B cell (primary cell): Measurements from ENCODE around the gene NFIC. TPM values are rescaled to one million over a fixed set of nuclear protein-coding genes. Genes with fewer than 3 reads are reported as not detected.

ENCODE experiments used
- ATAC-seq: fragments of 200-7000 bp; cut with Tn5 transposase; one replicate; pipeline ENCODE4 v1.10.0; 2021; ENCODE audit warnings: low read depth, mild to moderate bottlenecking, moderate number of reproducible peaks, moderate library complexity
- CTCF ChIA-PET: fragments of 350-600 bp; sonication (Branson Sonifier 250); formaldehyde crosslinking; loops from one replicate; lab custom pipeline; 2021; ENCODE audit warnings: antibody characterized with exemption, inconsistent platforms; lab: Charles Lee
- POLR2A ChIA-PET: fragments of 350-600 bp; sonication (Branson Sonifier 250); formaldehyde crosslinking; loops from one replicate; lab custom pipeline; 2021; ENCODE audit warnings: antibody characterized with exemption; lab: Charles Lee
- DNase-seq: peaks from one replicate; pipeline ENCODE4 v3.0.0; 2013
- H2AFZ ChIP-seq: 2 replicates; pipeline ENCODE4 v1.6.1; 2012; ENCODE audit warnings: mild to moderate bottlenecking, low read depth, low read length; ENCODE audit not compliant: insufficient read depth, poor library complexity, severe bottlenecking
- H3K27ac ChIP-seq, 2 donors: 1 replicate in 1 of 2; 2 replicates in 1 of 2; pipeline ENCODE4 v1.5.1; 2012 to 2013; ENCODE audit warnings: low read length in 2 of 2, mild to moderate bottlenecking in 2 of 2, moderate library complexity in 1 of 2
- H3K27me3 ChIP-seq, 4 experiments: fragments of 200-600 bp in 1 of 4; sonication (generic) in 1 of 4; replicated peaks in 1 of 4; 1 replicate in 2 of 4; 2 replicates in 2 of 4; pipeline versions ENCODE4 v1.6.1 to v1.7.0; 2013 to 2016; ENCODE audit warnings: low read length in 3 of 4, mild to moderate bottlenecking in 2 of 4, mixed read lengths in 1 of 4, moderate library complexity in 1 of 4; ENCODE audit not compliant: insufficient read depth in 4 of 4, control insufficient read depth in 3 of 4; ENCODE audit errors: control extremely low read depth in 1 of 4
- H3K36me3 ChIP-seq, 2 experiments: replicated peaks in 1 of 2; 1 replicate in 1 of 2; 2 replicates in 1 of 2; pipeline versions ENCODE4 v1.6.1 to v1.7.1; 2013; ENCODE audit warnings: low read length in 1 of 2; ENCODE audit not compliant: insufficient read depth in 2 of 2, control insufficient read depth in 1 of 2; ENCODE audit errors: control extremely low read depth in 1 of 2, extremely low read depth in 1 of 2
- H3K4me1 ChIP-seq, 2 donors: fragments of 200-600 bp in 1 of 2; sonication (generic) in 1 of 2; 1 replicate in 1 of 2; 2 replicates in 1 of 2; pipeline versions ENCODE4 v1.5.1 to v1.6.1; 2013 to 2017; ENCODE audit warnings: low read length in 2 of 2; ENCODE audit not compliant: control insufficient read depth in 2 of 2, insufficient read depth in 2 of 2
- H3K4me2 ChIP-seq: replicated peaks from 2 replicates; pipeline ENCODE3; 2012; ENCODE audit warnings: mild to moderate bottlenecking, low read depth, low read length; ENCODE audit not compliant: poor library complexity, severe bottlenecking
- H3K4me3 ChIP-seq, 5 experiments: fragments of 200-600 bp in 1 of 5; sonication (generic) in 1 of 5; 1 replicate in 3 of 5; 2 replicates in 2 of 5; pipeline versions ENCODE4 v1.5.1 to v1.7.0; 2011 to 2016; ENCODE audit warnings: low read length in 4 of 5, mild to moderate bottlenecking in 4 of 5, low read depth in 2 of 5, control low read depth in 1 of 5, moderate library complexity in 1 of 5; ENCODE audit not compliant: insufficient read depth in 1 of 5; ENCODE audit errors: control extremely low read depth in 1 of 5, extremely low read depth in 1 of 5
- H3K79me2 ChIP-seq: fragments of 200-600 bp; sonication (generic); one replicate; pipeline ENCODE4 v1.6.0; 2016; ENCODE audit warnings: low read length; ENCODE audit not compliant: control insufficient read depth, insufficient read depth
- H3K9ac ChIP-seq: fragments of 200-600 bp; sonication (generic); 2 replicates; pipeline ENCODE4 v1.6.1; 2017; ENCODE audit warnings: mild to moderate bottlenecking, low read length, moderate library complexity
- H3K9me3 ChIP-seq, 3 donors: one replicate each; pipeline versions ENCODE4 v1.6.1 to v1.7.1; 2013; ENCODE audit warnings: low read length in 2 of 3; ENCODE audit not compliant: control insufficient read depth in 2 of 3, insufficient read depth in 1 of 3; ENCODE audit errors: control extremely low read depth in 1 of 3
- H4K20me1 ChIP-seq: 2 replicates; pipeline ENCODE4 v1.6.0; 2012; ENCODE audit warnings: mild to moderate bottlenecking, low read length; ENCODE audit not compliant: insufficient read depth, control insufficient read depth, poor library complexity, severe bottlenecking
- H3K27ac Mint-ChIP-seq: one replicate; pipeline ENCODE4 v1.8.0; 2021; ENCODE audit warnings: mixed read lengths
- H3K27me3 Mint-ChIP-seq: one replicate; pipeline ENCODE4 v1.8.0; 2021; ENCODE audit warnings: mixed read lengths
- H3K4me1 Mint-ChIP-seq: one replicate; pipeline ENCODE4 v1.8.0; 2021; ENCODE audit warnings: mixed read lengths
- H3K4me3 Mint-ChIP-seq: one replicate; pipeline ENCODE4 v1.8.0; 2021; ENCODE audit warnings: mixed read lengths
- H3K9me3 Mint-ChIP-seq: one replicate; pipeline ENCODE4 v1.8.0; 2022; ENCODE audit warnings: mixed read lengths; ENCODE audit not compliant: insufficient read depth
- EZH2 ChIP-seq: IDR thresholded peaks from 2 replicates; pipeline ENCODE4 v1.6.1; 2012; ENCODE audit warnings: borderline replicate concordance, low read depth, mild to moderate bottlenecking, moderate library complexity, low read length; ENCODE audit not compliant: insufficient read depth, poor library complexity, severe bottlenecking
- WGBS: methylation state at CpG from one replicate; pipeline ENCODE4 v1.1.5; 2013; ENCODE audit warnings: missing lambda C conversion rate; ENCODE audit not compliant: insufficient coverage; 5-methylcytosine and 5-hydroxymethylcytosine counted together
- intact Hi-C: fragments of 100-400 bp; cut with micrococcal nuclease; formaldehyde crosslinking; loops from one replicate; pipeline ENCODE4 v1.10.0; 2022
- polyA plus RNA-seq: library from polyadenylated mRNA; depleted of rRNA; stranded (reverse); fragments of >200 nt; gene quantifications from 2 replicates; pipeline ENCODE4 v1.2.3, GENCODE V29; 2012
- total RNA-seq, 2 donors: library from RNA; stranded (reverse); fragments of 120-200 nt in 1 of 2; gene quantifications; 1 replicate in 1 of 2; 2 replicates in 1 of 2; pipeline versions ENCODE4 v1.2.3 to v1.2.4, GENCODE V29; 2013 to 2022
- TF ChIP-seq, protein P1 (sequence below): fragments of 200-600 bp; IDR thresholded peaks from one replicate; pipeline ENCODE4 v1.8.0; 2022; ENCODE audit warnings: antibody characterized with exemption, mild to moderate bottlenecking

NFIC gene
- total and polyA plus RNA-seq, 2 donors (not counting 1 experiment from before 2014, with no cell fraction given) = 3.8 to 23.6 TPM

DNA sequence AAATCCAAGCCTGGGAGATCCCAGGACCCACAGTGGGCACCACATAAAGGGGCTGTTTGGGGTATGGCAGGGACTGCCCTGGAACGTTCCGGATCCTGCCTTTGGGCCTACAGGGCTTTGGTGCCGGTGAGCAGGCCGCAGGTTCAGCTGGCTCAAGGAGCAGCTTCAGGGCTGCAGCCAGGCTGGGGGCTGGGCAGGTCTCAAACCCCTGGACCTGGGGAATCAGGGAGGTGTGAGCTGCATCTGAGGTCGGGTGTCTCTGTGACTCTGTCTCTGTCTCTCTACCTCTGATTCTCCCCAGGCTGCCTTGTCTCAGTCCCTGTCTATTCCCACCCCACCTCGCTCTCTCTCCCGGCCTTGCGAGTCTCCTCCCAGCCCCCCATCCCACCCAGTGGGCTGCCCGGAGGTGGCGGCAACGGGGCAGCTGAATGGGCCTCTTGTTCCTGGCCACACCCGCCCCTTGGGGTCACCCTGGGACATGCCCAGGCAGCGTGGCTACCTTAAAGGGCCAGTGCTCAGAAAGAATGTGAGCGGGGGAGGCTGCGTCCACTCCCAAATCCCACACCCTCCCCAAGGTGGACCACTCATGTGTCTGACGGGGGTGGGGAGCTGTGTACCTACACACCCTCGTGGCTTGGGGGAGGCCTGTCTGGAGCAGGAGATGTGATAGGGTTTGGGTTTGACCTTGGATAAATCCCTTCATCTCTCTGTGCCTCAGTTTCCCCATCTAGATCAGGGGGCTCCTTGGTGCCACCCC lies 31.1 kb downstream of the NFIC start:
- no peak overlapping the region for H3K4me2 ChIP-seq
- no peak overlapping the region for H3K27ac ChIP-seq
- no peak for ATAC-seq
- H3K27me3 Mint-ChIP-seq = no peaks in the 10 kb centered on the region
- TF ChIP-seq EZH2 = no peak
- TF ChIP-seq, protein P1, sequence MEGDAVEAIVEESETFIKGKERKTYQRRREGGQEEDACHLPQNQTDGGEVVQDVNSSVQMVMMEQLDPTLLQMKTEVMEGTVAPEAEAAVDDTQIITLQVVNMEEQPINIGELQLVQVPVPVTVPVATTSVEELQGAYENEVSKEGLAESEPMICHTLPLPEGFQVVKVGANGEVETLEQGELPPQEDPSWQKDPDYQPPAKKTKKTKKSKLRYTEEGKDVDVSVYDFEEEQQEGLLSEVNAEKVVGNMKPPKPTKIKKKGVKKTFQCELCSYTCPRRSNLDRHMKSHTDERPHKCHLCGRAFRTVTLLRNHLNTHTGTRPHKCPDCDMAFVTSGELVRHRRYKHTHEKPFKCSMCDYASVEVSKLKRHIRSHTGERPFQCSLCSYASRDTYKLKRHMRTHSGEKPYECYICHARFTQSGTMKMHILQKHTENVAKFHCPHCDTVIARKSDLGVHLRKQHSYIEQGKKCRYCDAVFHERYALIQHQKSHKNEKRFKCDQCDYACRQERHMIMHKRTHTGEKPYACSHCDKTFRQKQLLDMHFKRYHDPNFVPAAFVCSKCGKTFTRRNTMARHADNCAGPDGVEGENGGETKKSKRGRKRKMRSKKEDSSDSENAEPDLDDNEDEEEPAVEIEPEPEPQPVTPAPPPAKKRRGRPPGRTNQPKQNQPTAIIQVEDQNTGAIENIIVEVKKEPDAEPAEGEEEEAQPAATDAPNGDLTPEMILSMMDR = no peak
- 80% methylated on average over 13 of the region's 17 CpGs for WGBS
- H3K4me1 Mint-ChIP-seq = no peaks in the 10 kb centered on the region
- H3K27me3 ChIP-seq = no peaks in the 10 kb centered on the region
- peaks cover 4% of the 10 kb centered on the region for H3K79me2 ChIP-seq
- no peak overlapping the region for H3K27ac Mint-ChIP-seq
- CTCF ChIA-PET = interaction anchor here (1.2 kb wide), 1 partner anchor 32 kb away, joined by 4 read pairs; no protein-coding TSS in a partner anchor
- peaks cover 3% of the 10 kb centered on the region for H3K9me3 Mint-ChIP-seq
- H3K9ac ChIP-seq = no peak overlapping the region
- POLR2A ChIA-PET = no interaction called here
- H3K4me3 Mint-ChIP-seq = no peak overlapping the region
- intact Hi-C loops = no loop called here
- H2AFZ ChIP-seq = no peak overlapping the region
- H3K36me3 ChIP-seq = no peaks in the 10 kb centered on the region
- no peak overlapping the region for H3K4me3 ChIP-seq
- peaks cover 0 to under 1% of the 10 kb centered on the region in 2 donors for H3K4me1 ChIP-seq
- H4K20me1 ChIP-seq = peaks cover 27% of the 10 kb centered on the region
- H3K9me3 ChIP-seq = peaks cover 0 to 6% (median 0%) of the 10 kb centered on the region in 3 donors
- no peak for DNase-seq
